GM23248 (cell line): ENCODE measurements around the gene RMC1. TPM values are rescaled to one million over a fixed set of nuclear protein-coding genes. Genes with fewer than 3 reads are reported as not detected.

Source experiments
- DNase-seq: peaks from one replicate; pipeline ENCODE4 v3.0.0-alpha.2; 2015
- H2AFZ ChIP-seq: fragments of 200-600 bp; sonication (generic); 2 replicates; pipeline ENCODE4 v1.6.1; 2016; ENCODE audit warnings: antibody characterized with exemption
- H3F3A ChIP-seq: fragments of 200-600 bp; sonication (generic); 2 replicates; pipeline ENCODE4 v1.6.1; 2016; ENCODE audit warnings: mild to moderate bottlenecking, antibody characterized with exemption, mixed run types; ENCODE audit not compliant: insufficient read depth
- H3K27ac ChIP-seq: fragments of 200-600 bp; sonication (generic); 2 replicates; pipeline ENCODE4 v1.5.1; 2016; ENCODE audit warnings: mild to moderate bottlenecking
- H3K27me3 ChIP-seq: fragments of 200-600 bp; sonication (generic); replicated peaks from 2 replicates; pipeline ENCODE4 v1.6.1; 2016; ENCODE audit warnings: mild to moderate bottlenecking; ENCODE audit not compliant: insufficient read depth
- H3K36me3 ChIP-seq: fragments of 200-600 bp; sonication (generic); 2 replicates; pipeline ENCODE4 v1.6.1; 2016; ENCODE audit warnings: low read depth, mild to moderate bottlenecking
- H3K4me1 ChIP-seq: fragments of 200-600 bp; sonication (generic); 2 replicates; pipeline ENCODE4 v1.6.1; 2016; ENCODE audit warnings: mild to moderate bottlenecking; ENCODE audit not compliant: insufficient read depth
- H3K4me2 ChIP-seq: fragments of 200-600 bp; sonication (generic); one replicate; pipeline ENCODE4 v1.6.1; 2016; ENCODE audit warnings: mild to moderate bottlenecking; ENCODE audit not compliant: unreplicated experiment
- H3K4me3 ChIP-seq: fragments of 200-600 bp; sonication (generic); 2 replicates; pipeline ENCODE4 v1.5.1; 2016; ENCODE audit warnings: mild to moderate bottlenecking
- H3K79me2 ChIP-seq: fragments of 200-600 bp; sonication (generic); 2 replicates; pipeline ENCODE4 v1.6.1; 2016; ENCODE audit warnings: mild to moderate bottlenecking; ENCODE audit not compliant: insufficient read depth
- H3K9ac ChIP-seq: fragments of 200-600 bp; sonication (generic); 2 replicates; pipeline ENCODE4 v1.6.1; 2016; ENCODE audit warnings: mild to moderate bottlenecking
- H3K9me2 ChIP-seq: fragments of 200-600 bp; sonication (generic); 2 replicates; pipeline ENCODE4 v1.6.1; 2016; ENCODE audit warnings: mixed run types, mild to moderate bottlenecking, moderate library complexity; ENCODE audit not compliant: insufficient read depth
- H3K9me3 ChIP-seq: fragments of 200-600 bp; sonication (generic); one replicate; pipeline ENCODE4 v1.6.1; 2017; ENCODE audit warnings: low read depth
- H4K20me1 ChIP-seq: fragments of 200-600 bp; sonication (generic); 2 replicates; pipeline ENCODE4 v1.6.0; 2016; ENCODE audit not compliant: insufficient read depth
- EZH2 ChIP-seq: fragments of 200-600 bp; sonication (generic); IDR thresholded peaks from 2 replicates; pipeline ENCODE4 v1.6.1; 2018; ENCODE audit warnings: antibody characterized with exemption, mild to moderate bottlenecking; ENCODE audit not compliant: insufficient read depth, poor library complexity, severe bottlenecking
- EZH2phosphoT487 ChIP-seq: fragments of 200-600 bp; sonication (generic); IDR thresholded peaks from 2 replicates; pipeline ENCODE4 v1.6.1; 2018; ENCODE audit warnings: antibody characterized with exemption, moderate library complexity, mild to moderate bottlenecking, low read depth; ENCODE audit not compliant: insufficient read depth
- WGBS, 2 experiments: methylation state at CpG; one replicate each; pipeline ENCODE4 v1.1.6; 2015 to 2017; ENCODE audit warnings: low lambda C conversion rate in 2 of 2, low coverage in 1 of 2; ENCODE audit errors: missing lambda C conversion rate in 2 of 2; 5-methylcytosine and 5-hydroxymethylcytosine counted together
- in situ Hi-C: fragments of 300-500 bp; cut with MboI; formaldehyde crosslinking; loops from 2 replicates; pipeline ENCODE4 v1.15.0; 2020
- polyA plus RNA-seq: library from polyadenylated mRNA; unstranded; fragments of >200 nt; fragmentation: Nextera tagmentation; extraction: Ambion mirVana; gene quantifications from 2 replicates; pipeline ENCODE4 v1.2.1, GENCODE V29; 2016
- total RNA-seq: library from RNA; depleted of rRNA; stranded (reverse); fragments of >200 nt; shearing (Covaris generic); gene quantifications from 2 replicates; pipeline ENCODE4 v1.2.3, GENCODE V29; 2014

RMC1 gene
- total and polyA plus RNA-seq, 2 experiments from 2014 or later = 22.1 to 22.8 TPM

- no peak for TF ChIP-seq EZH2phosphoT487
- TF ChIP-seq EZH2 = no peak
- Histone ChIP-seq H3K4me2 (no peak overlapping the region), H3K9ac (peak overlapping the region; percentile 50; the same call in 1 of the 2 replicates), H3K4me3 (no peak overlapping the region), H3K36me3 (peaks cover 33% of the 10 kb centered on the region), H3K27ac (peak overlapping the region; percentile 56; the same call in 1 of the 2 replicates), H3K27me3 (no peaks in the 10 kb centered on the region), H2AFZ (no peak overlapping the region), H3K9me2 (no peaks in the 10 kb centered on the region), H4K20me1 (no peaks in the 10 kb centered on the region), H3K9me3 (no peaks in the 10 kb centered on the region), H3F3A (peaks cover 14% of the 10 kb centered on the region), H3K4me1 (peaks cover 6% of the 10 kb centered on the region; the same call in 1 of the 2 replicates), H3K79me2 (no peaks in the 10 kb centered on the region)
- no peak for DNase-seq
- in situ Hi-C loops = no loop called here
- WGBS, 2 experiments = 98% methylated on average over 3 of the region's 3 CpGs
These were observed 45.4 kb downstream of the RMC1 start for GRCh38 chr18:23548719-23549118.

- TF ChIP-seq EZH2 (no peak), EZH2phosphoT487 (no peak)
- DNase-seq = no peak
- Histone ChIP-seq H3K27me3 (no peaks in the 10 kb centered on the region), H3K9me2 (no peaks in the 10 kb centered on the region), H3K79me2 (no peaks in the 10 kb centered on the region), H3K27ac (no peak overlapping the region), H2AFZ (no peak overlapping the region), H3K9ac (no peak overlapping the region), H4K20me1 (no peaks in the 10 kb centered on the region), H3K4me1 (peaks cover 6% of the 10 kb centered on the region; the same call in 1 of the 2 replicates), H3K4me2 (no peak overlapping the region), H3K36me3 (peaks cover 27% of the 10 kb centered on the region), H3K9me3 (no peaks in the 10 kb centered on the region), H3F3A (peaks cover 14% of the 10 kb centered on the region), H3K4me3 (no peak overlapping the region)
- in situ Hi-C loops = no loop called here
These were observed 47.6 kb downstream of the RMC1 start for GRCh38 chr18:23550898-23551297.

- H3K27me3 ChIP-seq = no peaks in the 10 kb centered on the region
- no peak overlapping the region for H3K4me3 ChIP-seq
- H3K9me3 ChIP-seq = no peaks in the 10 kb centered on the region
- TF ChIP-seq EZH2phosphoT487 = no peak
- TF ChIP-seq EZH2 = no peak
- no peak for DNase-seq
- H2AFZ ChIP-seq = no peak overlapping the region
- H3K27ac ChIP-seq = no peak overlapping the region
- H3K4me2 ChIP-seq = no peak overlapping the region
- H3K79me2 ChIP-seq = no peaks in the 10 kb centered on the region
- WGBS, 2 experiments = 92 to 95% methylated on average over 3 of the region's 3 CpGs
- no peaks in the 10 kb centered on the region for H3K9me2 ChIP-seq
- peaks cover 27% of the 10 kb centered on the region for H3K36me3 ChIP-seq
- H3K4me1 ChIP-seq = peaks cover 6% of the 10 kb centered on the region; the same call in 1 of the 2 replicates
- no peaks in the 10 kb centered on the region for H4K20me1 ChIP-seq
- no peak overlapping the region for H3K9ac ChIP-seq
- H3F3A ChIP-seq = peaks cover 14% of the 10 kb centered on the region
- in situ Hi-C loops = no loop called here
These were observed 48.7 kb downstream of the RMC1 start for GRCh38 chr18:23551978-23552377.

- Histone ChIP-seq H3K36me3 (peaks cover 31% of the 10 kb centered on the region), H3K79me2 (no peaks in the 10 kb centered on the region), H3K4me2 (no peak overlapping the region), H3K9me2 (no peaks in the 10 kb centered on the region), H3K4me1 (peaks cover 6% of the 10 kb centered on the region; the same call in 1 of the 2 replicates), H3K27ac (no peak overlapping the region), H3F3A (peaks cover 14% of the 10 kb centered on the region), H4K20me1 (no peaks in the 10 kb centered on the region), H2AFZ (no peak overlapping the region), H3K9ac (no peak overlapping the region), H3K9me3 (no peaks in the 10 kb centered on the region), H3K4me3 (no peak overlapping the region), H3K27me3 (no peaks in the 10 kb centered on the region)
- WGBS, 2 experiments = 98 to 99% methylated on average over 11 of the region's 11 CpGs
- no peak for DNase-seq
- TF ChIP-seq EZH2 (no peak), EZH2phosphoT487 (no peak)
- in situ Hi-C loops = no loop called here
These were observed 49.2 kb downstream of the RMC1 start for GRCh38 chr18:23552505-23552904.

- Histone ChIP-seq H3K9ac (no peak overlapping the region), H3K79me2 (no peaks in the 10 kb centered on the region), H3K36me3 (peaks cover 34% of the 10 kb centered on the region), H3K9me3 (no peaks in the 10 kb centered on the region), H3K27me3 (no peaks in the 10 kb centered on the region), H3F3A (peaks cover 2% of the 10 kb centered on the region; the same call in 1 of the 2 replicates), H3K4me3 (no peak overlapping the region), H3K4me1 (no peaks in the 10 kb centered on the region), H3K9me2 (no peaks in the 10 kb centered on the region), H3K27ac (no peak overlapping the region), H2AFZ (no peak overlapping the region), H3K4me2 (no peak overlapping the region), H4K20me1 (no peaks in the 10 kb centered on the region)
- TF ChIP-seq EZH2 (no peak), EZH2phosphoT487 (no peak)
- WGBS, 2 experiments = 91 to 98% methylated on average over 6 of the region's 6 CpGs
- in situ Hi-C loops = no loop called here
- DNase-seq = no peak
These were observed 50.6 kb downstream of the RMC1 start for GRCh38 chr18:23553887-23554286.
